ENCODE measurements around the gene HRH2.

GRCh38 chr5:175683921-175684320, 26.1 kb downstream of the HRH2 start:
- TF ChIP-seq CTCF (IDR thresholded peaks at IDR 0.05) (no peak), POLR2A (IDR thresholded peaks at IDR 0.05) (no peak)
